Measurements from ENCODE around the gene LSM2.

- no peak for TF ChIP-seq EZH2 (IDR thresholded peaks at IDR 0.05; ENCODE audit: borderline replicate concordance, low read length)
- no peak for TF ChIP-seq CTCF (conservative IDR thresholded peaks at IDR 0.05 in 1 of 2, IDR thresholded peaks at IDR 0.05 in 1 of 2; ENCODE audit: extremely low read depth in 1 of 2, insufficient read depth in 1 of 2, low read depth in 1 of 2, low read length in 2 of 2)
Measured at GRCh38 chr6:31770860-31771259, 35.9 kb downstream of the LSM2 start.

Data from mammary epithelial cell (primary cell).